GM18511 (cell line): ENCODE measurements around the gene PLS3.

Experiments used
- ATAC-seq: cut with Tn5 transposase; IDR thresholded peaks from one replicate; pipeline ENCODE4 v1.9.1; 2021; ENCODE audit warnings: mild to moderate bottlenecking, moderate library complexity; ENCODE audit not compliant: unreplicated experiment

PLS3 gene

DNA sequence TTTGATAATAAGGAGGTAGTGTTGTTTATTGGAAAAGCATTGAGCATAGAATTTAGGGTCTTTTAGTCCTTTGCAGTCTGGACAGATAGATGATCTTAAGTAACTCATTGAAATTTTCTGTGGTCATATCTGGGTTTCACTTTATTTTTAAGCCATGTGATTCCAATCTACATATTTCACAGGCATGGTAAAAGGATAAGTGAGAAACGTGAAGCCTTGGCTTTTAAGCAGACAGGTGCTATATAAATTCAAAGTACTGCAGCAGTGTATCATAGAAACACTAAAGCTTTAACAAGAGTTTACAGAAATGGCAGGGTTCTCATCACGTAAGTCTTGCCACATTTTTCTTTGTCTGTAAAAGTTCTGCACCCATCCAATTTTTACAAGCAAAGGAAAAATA is 4.9 kb downstream of the PLS3 start:
- no peak for ATAC-seq

DNA sequence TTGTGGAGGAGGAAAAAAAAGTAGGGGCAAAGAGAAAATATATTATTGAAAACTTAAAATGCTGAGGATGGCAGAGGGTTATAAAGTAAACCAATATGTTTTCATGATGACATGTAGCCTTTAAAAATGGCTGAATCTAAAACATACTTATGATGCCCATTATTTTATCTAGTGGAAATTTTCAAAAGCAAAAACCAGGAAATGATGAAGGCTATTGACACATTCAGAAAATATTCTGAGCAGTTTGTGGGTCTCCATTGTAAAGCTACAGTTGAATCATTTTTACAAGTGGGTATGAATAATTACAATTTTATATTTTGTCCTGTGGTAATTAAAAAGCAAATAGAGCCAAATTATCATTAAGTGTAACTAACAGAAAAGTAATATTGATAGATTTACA is 10.7 kb downstream of the PLS3 start:
- ATAC-seq = no peak

DNA sequence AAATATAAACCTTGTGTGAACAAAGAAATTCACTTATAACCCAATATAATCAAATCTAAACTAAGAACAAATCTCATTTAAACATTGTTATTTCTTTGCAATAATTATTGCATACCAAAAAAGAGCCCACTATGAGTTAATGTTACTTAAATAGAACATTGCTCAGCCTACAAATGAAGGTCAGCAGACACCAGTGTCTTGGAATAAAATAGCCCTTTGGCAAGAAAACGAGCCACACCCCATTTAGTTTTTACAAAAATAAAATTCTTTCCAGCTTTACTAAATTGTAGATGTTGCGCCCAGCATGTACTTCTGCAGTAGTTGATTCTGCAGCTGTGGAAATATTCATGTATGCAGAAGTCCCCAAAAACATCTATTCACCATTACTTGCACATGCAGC is 12.2 kb downstream of the PLS3 start:
- ATAC-seq = no peak

DNA sequence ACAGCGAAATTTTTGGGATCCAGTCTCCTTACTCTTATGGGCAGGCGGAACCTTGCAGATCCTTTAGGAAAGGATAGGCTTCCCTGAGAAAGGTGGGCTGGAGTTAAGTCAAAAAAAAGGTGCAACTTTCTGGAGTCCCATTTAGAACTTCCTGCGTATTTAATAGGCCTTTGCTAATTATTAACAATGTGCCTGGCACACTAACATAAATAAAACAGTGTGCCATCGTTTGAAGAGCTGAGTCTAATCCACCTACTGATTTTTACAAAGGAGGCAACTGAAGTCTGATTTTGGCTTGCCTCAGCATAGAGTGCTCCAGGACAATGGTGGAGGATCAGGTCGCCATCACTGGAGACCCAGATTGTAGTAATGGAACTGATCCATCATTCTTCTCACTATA is 15.7 kb downstream of the PLS3 start:
- ATAC-seq = no peak

DNA sequence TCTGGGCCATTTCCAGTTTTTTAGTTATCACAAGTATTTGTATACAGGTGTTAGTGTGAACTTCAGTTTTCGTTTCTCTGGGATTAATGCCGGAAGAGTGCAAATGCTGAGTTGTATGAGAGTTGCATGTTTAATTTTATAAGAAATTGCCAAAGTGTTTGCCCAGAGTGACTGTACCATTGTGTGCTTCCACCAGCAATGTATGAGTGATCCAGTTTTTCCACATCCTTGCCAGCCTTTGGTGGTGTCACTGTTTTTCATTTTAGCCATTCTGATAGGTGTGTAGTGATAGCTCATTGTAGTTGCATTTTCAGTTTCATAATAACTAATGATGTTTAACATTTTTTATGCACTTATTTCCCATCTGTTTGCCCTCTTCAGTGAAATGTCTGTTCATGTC is 18.4 kb downstream of the PLS3 start:
- ATAC-seq = no peak

DNA sequence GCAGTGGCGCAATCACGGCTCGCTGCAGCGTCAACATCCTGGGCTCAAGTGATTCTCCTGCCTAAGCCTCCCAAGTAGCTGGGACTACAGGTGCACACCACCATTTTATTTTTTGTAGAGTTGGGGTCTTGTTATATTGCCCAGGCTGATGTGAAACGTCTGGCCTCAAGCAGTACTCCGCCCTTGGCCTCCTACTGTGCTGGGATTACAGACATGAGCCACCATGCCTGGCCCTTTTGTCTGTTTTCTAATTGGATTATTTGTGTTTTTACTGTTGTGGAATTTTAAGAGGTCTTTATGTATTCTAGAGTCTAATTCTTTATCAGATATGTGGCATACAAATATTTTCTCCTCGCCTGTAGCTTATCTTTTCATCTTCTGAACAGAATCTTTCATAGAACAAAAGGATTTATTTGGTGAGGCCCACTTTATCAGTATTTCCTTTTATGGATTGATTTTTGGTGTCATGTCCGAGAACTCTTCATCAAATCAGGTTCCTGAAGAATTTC is 18.9 kb downstream of the PLS3 start:
- no peak for ATAC-seq

DNA sequence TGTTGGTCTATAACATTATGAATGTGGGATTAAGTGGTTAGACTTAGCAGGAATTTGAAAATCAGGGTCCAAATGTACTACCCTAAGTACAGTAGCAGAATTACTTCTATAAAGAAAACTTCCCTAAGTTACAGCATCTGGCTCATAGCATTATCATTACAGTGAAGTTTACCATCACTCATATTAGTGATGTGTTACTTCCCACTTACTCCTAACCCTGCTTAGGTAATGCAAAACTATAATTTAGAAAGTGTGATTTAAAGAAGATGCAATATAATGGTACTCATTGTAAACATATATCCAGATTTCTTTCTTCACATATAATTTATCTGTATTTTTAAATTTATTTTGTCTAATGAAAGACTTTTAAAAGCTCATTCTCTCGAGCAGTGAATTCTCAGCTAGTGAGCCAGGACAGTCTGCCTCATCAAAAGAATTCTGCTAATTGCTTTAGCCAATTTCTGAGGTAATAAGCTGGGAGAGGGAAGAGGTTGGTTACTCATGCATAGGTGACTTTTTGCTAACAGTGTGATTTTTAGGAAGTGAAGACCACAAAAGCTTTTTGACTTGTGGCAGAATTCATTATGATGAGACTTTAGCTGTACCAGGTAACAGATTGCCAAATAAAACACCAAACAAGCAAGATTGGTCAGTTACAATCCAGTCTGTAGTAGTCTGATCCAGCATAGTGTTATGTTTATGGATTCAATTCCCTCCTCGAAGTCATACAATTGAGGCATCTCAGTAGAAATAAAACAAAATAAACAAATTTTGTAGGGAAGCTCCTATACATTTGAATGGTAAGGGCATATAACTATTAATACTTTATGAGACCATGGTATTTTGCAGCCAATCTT is 21.0 kb downstream of the PLS3 start:
- no peak for ATAC-seq

DNA sequence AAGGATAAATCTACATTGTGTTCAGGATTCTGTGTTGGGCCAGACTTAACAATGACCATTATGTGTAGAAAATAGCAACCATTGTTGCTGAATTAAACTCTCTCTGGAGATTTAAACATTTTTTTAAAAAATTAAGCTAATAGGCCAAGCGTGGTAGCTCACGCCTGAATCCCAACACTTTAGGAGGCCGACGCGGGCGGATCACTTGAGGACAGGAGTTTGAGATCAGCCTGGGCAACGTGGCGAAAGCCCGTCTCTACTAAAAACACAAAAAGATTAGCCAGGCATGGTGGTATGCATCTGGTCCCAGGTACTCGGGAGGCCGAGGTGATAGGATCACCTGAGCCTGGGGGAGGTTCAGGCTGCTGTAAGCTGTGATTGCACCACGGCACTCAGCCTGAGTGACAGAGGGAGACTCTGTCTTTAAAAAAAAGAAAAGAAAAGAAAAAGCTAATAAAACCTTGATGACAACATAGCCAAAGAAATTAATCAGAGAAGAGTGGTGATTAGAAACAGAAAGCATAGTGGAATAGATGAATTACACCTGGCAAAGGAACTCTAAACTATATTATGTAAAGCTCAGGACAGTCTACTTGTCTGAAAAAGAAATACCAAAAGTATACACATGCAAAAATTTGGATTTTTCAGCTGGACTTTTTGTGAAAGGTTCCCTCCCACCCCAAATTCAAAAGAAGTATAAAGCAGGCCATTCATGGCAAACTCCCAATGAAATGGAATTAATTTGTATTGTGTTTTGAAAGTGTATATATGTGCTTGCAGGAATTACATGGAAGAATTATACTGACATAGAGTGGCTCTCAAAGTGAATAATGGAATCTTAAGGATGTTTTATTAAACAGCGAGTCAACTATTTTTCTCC is 21.9 kb downstream of the PLS3 start:
- ATAC-seq = no peak

DNA sequence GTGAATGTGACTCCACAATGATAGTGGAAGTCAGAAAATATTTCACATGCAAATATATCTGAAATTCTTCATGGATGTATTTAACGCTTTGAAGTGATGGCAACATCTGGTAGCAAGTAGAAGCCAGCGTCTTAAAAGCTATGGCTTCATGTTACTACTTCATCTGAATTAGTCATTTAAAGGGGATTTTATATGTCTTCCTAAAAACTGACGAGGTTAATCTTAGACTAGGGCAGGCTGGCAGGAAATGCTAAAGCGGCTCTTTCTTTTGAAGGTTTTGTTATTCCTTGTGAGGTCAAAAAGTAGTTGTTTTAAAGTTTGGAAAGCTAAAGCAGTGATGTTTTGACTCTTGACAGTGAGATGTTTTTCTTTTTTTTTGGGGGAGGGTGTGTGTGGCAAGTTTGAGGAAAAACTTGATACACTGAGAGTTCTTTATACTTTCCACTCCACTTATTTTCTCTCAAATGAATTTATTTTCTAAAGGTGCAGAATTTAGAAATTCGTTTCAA is 22.6 kb downstream of the PLS3 start:
- no peak for ATAC-seq

DNA sequence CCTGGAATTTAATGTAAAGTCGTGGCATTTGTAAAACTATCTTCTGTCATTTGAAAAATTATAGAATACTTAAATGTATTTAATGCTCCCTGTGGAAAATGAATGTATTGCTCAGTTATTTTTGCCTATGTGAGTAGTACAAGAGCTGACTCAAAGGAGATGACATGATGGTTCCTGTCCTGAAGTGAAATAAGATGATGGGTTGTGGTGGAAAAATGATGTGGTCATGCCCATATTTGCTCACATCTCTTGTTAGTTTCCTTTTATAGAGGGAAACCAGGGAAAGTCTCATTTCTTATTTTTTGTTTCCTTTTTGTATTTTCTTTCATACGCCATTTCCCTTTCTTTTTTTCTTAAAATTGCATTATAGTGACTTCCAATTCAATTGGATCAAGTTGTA is 23.7 kb downstream of the PLS3 start:
- ATAC-seq = peak; percentile 61

DNA sequence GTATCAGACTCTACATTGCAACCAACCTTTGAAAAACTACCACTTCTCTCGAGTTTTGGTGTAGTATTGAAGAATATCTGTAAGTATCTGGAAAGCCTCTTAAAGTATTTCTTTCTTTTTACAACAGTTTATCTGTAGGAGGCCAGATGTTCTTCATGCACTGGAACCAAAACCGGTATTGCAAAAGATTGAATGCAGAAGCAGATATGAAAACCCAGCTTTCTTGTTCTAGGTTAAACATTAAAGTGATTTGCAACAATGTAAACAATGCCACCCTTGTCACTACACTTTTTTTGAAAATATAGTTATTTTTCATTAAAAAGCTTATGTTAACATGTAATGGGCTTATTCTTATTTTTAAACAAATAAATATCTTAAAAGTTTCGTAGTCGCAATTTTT is 27.2 kb downstream of the PLS3 start:
- no peak for ATAC-seq

DNA sequence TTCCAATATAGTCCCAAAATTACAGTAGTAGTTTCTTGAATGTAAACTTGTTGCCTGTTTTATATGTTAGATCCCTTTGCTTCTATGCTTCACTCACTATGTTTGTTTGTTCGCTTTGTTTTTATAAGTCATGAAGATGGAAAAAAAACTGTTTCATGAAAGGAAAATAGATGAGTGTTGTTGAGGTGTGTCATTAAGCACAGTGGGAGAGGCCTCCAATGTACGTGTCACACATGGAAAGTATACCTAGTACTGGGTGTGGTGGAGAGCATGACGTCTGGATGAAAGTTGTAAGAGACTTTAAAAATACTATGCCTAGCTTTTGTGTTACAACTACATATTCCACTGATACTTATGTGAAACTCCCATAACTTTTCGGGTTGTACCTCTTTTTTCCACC is 28.4 kb downstream of the PLS3 start:
- ATAC-seq = no peak

DNA sequence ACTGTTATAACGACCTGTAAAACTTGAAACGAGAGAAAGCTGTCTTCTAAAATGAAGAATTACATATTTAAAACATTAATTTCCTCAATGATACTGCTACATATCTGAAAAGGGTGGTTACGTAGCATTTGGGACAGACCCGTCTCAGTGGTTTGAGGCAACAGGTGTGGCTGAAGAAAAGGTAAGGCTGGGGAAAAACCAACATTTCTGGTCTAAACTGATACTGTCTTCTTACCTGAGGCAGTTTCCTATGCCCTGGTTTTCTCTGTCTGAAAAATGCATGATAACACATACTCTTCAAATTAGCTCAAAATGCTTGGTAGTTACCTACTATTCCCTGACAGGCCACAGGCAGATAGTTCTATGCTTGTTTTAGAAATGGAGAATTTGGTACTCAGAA is 30.4 kb downstream of the PLS3 start:
- ATAC-seq = no peak

DNA sequence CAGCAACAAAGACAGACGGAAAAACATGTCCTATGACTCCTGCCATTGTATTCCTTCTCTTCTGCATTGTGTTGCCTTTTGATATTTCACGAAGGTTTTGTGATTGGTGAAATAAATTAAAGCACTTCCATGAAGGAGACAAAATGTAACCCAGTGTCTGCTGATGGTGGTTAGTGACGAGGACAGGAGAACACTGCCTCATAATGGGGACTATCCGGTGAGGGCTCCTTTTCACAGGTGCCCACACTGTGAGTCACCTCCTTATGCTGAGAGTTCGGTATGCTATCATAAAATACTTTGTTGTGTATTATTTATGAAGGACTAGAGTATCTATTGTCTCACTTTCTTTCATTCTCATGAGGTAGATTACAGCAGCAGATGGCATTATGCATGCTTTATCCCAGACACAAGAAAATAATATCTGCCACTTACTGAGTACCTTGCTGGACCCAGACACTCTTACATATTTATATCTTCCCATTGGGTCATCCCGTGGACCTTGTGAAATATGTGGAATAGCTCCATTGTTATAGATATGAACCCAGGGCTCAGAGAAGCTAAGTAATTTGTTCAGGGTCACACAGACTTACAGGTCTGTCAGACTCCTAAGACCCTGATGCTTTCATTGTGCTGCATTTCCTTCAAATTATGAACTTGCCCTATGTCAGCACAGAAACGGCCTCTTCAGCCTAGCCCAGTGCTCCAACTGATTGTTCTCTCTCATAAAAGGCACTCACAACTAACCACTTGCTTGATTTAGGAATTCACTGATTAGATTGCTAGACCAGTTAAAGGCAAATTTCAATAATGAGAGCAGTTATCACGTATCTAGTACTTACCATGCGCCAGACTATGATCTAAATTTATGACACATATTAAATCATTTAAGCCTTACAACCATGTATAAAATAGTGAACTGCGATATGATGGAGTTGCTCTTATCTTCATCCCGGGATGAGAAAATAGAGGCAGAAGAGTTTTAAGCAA is 31.2 kb downstream of the PLS3 start:
- ATAC-seq = no peak

DNA sequence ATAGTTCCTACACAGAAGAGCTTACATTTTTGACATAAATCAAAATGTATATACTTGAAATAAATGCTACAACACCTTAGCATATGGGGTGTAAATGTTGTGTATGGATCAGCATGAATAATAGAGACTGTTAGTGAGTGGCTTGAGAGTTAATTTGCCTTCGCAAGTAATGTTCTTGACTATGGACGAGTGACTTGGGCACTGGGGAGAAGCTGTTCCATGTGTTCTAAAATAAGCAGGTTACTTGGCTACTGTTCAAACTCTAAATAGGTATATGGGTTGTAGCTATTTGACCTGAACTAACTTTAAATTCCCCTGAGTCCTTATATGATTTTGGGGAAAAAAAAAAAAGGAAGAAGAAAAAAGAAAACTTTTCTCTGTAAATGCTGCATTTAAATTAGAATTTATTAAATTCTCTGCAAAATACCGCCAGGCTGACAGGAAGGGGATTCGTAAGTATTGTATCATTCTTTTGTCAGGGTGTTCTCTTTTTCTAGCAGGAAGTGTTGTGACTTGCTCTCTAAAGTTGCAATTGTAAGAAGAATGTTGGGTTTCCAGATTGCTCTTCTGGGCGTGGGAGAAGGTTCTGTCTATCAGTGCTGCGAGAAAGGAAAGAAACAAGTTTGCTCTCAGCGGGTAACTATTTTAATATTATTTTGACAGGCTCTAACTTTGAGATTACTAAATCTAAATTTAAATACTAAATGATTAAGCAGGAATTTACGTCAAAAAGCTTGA is 32.2 kb downstream of the PLS3 start:
- no peak for ATAC-seq

DNA sequence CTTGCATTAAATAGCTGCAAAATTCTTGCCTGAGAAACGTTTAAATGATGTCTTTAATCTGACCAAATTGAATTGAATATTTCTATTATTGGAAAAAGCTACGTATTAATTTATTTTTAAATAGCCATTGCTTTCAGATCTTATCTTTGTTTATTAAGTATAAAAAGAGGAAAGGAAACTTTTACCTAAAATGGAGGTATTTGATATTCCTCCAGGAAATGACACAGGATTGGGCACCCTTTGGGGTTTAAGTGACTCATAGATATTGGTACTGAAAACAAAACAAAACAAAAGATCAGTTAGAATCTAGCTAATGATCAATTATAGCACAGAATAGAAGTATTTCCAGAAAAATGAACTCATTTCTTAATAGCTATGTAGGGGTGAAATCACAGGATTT is 34.1 kb downstream of the PLS3 start:
- no peak for ATAC-seq

DNA sequence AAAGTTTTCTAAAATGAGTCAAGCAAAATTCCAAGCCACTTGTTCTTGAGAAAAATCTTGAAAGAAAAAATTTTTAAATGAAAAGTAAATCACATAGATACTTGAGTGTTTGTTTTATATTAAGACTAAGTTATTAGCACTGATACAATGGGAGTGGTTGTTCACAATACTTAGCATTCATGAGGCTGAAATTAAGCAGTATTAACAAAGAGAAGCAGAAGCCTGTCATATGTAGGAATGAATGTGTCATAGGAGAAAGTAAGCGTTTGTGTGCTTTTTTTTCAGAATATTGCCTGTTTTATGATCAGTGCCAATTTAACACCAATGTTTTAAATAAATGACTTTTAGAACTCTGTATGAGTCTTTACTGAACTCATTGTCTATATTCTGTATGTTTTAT is 37.6 kb downstream of the PLS3 start:
- ATAC-seq = no peak

DNA sequence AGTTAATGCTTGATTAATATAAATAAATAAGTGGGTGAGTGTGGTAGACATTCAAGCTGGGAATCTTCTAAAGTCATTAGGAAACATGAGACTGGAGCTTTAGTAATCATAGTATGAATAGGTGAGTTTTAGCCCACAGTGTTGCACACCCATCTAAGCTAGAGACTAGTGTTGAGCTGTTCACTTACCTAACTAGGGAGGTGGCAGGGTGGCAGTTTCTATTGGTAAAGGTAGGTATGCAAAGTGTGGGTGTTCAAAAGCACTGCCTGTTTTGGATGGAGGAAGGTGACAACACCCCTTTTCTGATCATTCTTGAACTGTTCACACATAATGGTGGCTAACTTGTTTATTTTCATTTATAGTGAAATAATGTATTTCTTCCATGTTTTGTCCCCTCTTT is 41.3 kb downstream of the PLS3 start:
- ATAC-seq = no peak

DNA sequence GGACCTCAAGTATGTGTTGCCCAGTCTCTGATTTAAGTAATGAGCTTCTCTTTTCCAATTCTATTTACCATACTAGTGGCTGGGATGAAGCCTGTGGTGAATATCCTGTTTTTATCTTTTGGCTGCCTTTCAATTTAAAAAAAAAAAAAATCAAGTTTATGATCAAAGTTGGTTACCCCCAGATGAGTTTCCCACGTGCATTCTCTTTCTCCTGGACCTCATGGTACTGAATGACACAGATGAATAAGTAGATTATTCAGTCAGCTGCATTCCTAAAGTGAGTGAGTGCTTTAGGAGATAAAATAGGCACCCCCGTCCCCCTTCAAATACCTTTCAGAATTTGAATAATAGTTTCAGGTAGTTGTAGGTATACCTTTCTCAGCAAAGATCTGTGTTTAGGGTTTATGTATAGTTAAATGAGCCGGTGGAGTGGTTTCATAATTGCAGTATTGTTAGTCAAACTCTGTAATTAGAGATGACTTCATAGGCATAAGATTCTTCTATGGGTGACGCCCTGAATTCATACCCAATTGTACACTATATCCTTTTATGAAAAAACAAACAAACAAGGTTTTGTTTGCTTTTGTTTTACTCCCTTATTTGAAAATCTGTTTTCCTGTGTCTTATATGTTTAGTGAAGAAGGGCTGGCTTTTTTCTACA is 41.9 kb downstream of the PLS3 start:
- ATAC-seq = no peak
